Thyroid gland (tissue), 4 donors: Measurements from ENCODE around the gene SOX13.

Source experiments
- POLR2A ChIP-seq, 2 donors: fragments of 450-650 bp; IDR thresholded peaks; one replicate each; pipeline ENCODE4 v1.6.1; 2017; ENCODE audit warnings: antibody characterized with exemption in 2 of 2, mild to moderate bottlenecking in 2 of 2, moderate library complexity in 1 of 2
- TF ChIP-seq, protein P1 (sequence below), 6 experiments: fragments of 200-600 bp in 3 of 6; fragments of 450-650 bp in 3 of 6; sonication (generic) in 3 of 6; IDR thresholded peaks; one replicate each; pipeline ENCODE4 v1.5.1; 2016 to 2019; ENCODE audit warnings: antibody characterized with exemption in 6 of 6, mild to moderate bottlenecking in 2 of 6, inconsistent platforms in 1 of 6, moderate library complexity in 1 of 6

GRCh38 chr1:204025917-204026707, 46.8 kb upstream of the SOX13 start:
- TF ChIP-seq, protein P1, sequence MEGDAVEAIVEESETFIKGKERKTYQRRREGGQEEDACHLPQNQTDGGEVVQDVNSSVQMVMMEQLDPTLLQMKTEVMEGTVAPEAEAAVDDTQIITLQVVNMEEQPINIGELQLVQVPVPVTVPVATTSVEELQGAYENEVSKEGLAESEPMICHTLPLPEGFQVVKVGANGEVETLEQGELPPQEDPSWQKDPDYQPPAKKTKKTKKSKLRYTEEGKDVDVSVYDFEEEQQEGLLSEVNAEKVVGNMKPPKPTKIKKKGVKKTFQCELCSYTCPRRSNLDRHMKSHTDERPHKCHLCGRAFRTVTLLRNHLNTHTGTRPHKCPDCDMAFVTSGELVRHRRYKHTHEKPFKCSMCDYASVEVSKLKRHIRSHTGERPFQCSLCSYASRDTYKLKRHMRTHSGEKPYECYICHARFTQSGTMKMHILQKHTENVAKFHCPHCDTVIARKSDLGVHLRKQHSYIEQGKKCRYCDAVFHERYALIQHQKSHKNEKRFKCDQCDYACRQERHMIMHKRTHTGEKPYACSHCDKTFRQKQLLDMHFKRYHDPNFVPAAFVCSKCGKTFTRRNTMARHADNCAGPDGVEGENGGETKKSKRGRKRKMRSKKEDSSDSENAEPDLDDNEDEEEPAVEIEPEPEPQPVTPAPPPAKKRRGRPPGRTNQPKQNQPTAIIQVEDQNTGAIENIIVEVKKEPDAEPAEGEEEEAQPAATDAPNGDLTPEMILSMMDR (IDR thresholded peaks at IDR 0.05) = no peak
- TF ChIP-seq POLR2A (IDR thresholded peaks at IDR 0.05) = no peak
